H1 (cell line): ENCODE data around the gene LSM3. TPM values are rescaled to one million over a fixed set of nuclear protein-coding genes. Genes with fewer than 3 reads are reported as not detected.

Experiments used
- CTCF ChIA-PET: fragments of 300-600 bp; sonication (Branson Sonifier 250); formaldehyde crosslinking; loops from one replicate; lab custom pipeline; 2021; ENCODE audit not compliant: partially characterized antibody; lab: Charles Lee
- POLR2A ChIA-PET: fragments of 300-600 bp; sonication (Branson Sonifier 250); formaldehyde crosslinking; loops from one replicate; lab custom pipeline; 2021; ENCODE audit warnings: inconsistent platforms; ENCODE audit not compliant: partially characterized antibody; lab: Charles Lee
- DNase-seq, 2 experiments: peaks; one replicate each; pipeline versions ENCODE4 v3.0.0 to v3.0.0-alpha.2; 2010 to 2022; ENCODE audit warnings: low spot score in 2 of 2, low read depth in 1 of 2, mixed read lengths in 1 of 2
- FAIRE-seq: peaks from 2 replicates; lab custom pipeline; 2011; peaks lifted over from hg19 to GRCh38; lab: Jason Lieb, UNC
- H2AFZ ChIP-seq: 2 replicates; pipeline ENCODE4 v1.8.1; 2012; ENCODE audit warnings: low read length, inconsistent platforms
- H2AK5ac ChIP-seq: 2 replicates; pipeline ENCODE4 v1.6.1; 2013; ENCODE audit warnings: low read depth, low read length
- H2BK120ac ChIP-seq: replicated peaks from 2 replicates; pipeline ENCODE3; 2013; ENCODE audit warnings: low read depth, low read length, inconsistent platforms
- H2BK12ac ChIP-seq: 2 replicates; pipeline ENCODE4 v1.6.1; 2013; ENCODE audit warnings: low read depth, low read length
- H2BK15ac ChIP-seq: 2 replicates; pipeline ENCODE4 v1.6.1; 2013; ENCODE audit warnings: low read length
- H2BK20ac ChIP-seq: 2 replicates; pipeline ENCODE4 v1.6.1; 2013; ENCODE audit warnings: low read length
- H2BK5ac ChIP-seq: 2 replicates; pipeline ENCODE4 v1.6.1; 2013; ENCODE audit warnings: low read depth, low read length
- H3K14ac ChIP-seq: 2 replicates; pipeline ENCODE4 v1.6.1; 2013; ENCODE audit warnings: inconsistent platforms; ENCODE audit not compliant: insufficient read length
- H3K18ac ChIP-seq: 2 replicates; pipeline ENCODE4 v1.6.1; 2013; ENCODE audit warnings: low read length; ENCODE audit errors: extremely low read depth
- H3K23ac ChIP-seq: 2 replicates; pipeline ENCODE4 v1.6.1; 2013; ENCODE audit warnings: inconsistent platforms; ENCODE audit not compliant: insufficient read length
- H3K23me2 ChIP-seq: 2 replicates; pipeline ENCODE4 v1.6.1; 2013; ENCODE audit warnings: low read depth, low read length
- H3K27ac ChIP-seq: 2 replicates; pipeline ENCODE4 v1.6.1; 2011; ENCODE audit warnings: low read depth, low read length, inconsistent platforms
- H3K27me3 ChIP-seq, 4 experiments: replicated peaks in 1 of 4; 1 replicate in 1 of 4; 2 replicates in 3 of 4; pipeline versions ENCODE4 v1.6.1 to v1.8.1; 2011 to 2013; ENCODE audit warnings: low read length in 3 of 4, mild to moderate bottlenecking in 3 of 4, inconsistent platforms in 2 of 4, mixed read lengths in 2 of 4, moderate library complexity in 1 of 4; ENCODE audit not compliant: control insufficient read depth in 3 of 4, insufficient read depth in 3 of 4; ENCODE audit errors: extremely low read depth in 1 of 4
- H3K36me3 ChIP-seq, 4 experiments: 2 replicates each; pipeline versions ENCODE4 v1.6.1 to v1.8.1; 2011 to 2013; ENCODE audit warnings: mild to moderate bottlenecking in 4 of 4, low read length in 3 of 4, moderate library complexity in 2 of 4, control low read depth in 1 of 4, inconsistent platforms in 1 of 4; ENCODE audit not compliant: insufficient read depth in 4 of 4, control insufficient read depth in 2 of 4
- H3K4ac ChIP-seq: replicated peaks from 2 replicates; pipeline ENCODE3; 2013; ENCODE audit warnings: low read length, low read depth, mixed read lengths, inconsistent platforms; ENCODE audit not compliant: insufficient read length
- H3K4me1 ChIP-seq, 4 experiments: replicated peaks in 1 of 4; 1 replicate in 1 of 4; 2 replicates in 3 of 4; pipeline versions ENCODE4 v1.6.1 to v1.8.1; 2011 to 2013; ENCODE audit warnings: low read length in 3 of 4, inconsistent platforms in 2 of 4, mixed read lengths in 1 of 4; ENCODE audit not compliant: insufficient read depth in 4 of 4, control insufficient read depth in 3 of 4
- H3K4me2 ChIP-seq, 2 experiments: 2 replicates each; pipeline versions ENCODE4 v1.6.1 to v1.8.1; 2011 to 2013; ENCODE audit warnings: low read depth in 2 of 2, low read length in 2 of 2, control low read depth in 1 of 2, inconsistent platforms in 1 of 2, mild to moderate bottlenecking in 1 of 2; ENCODE audit not compliant: insufficient read depth in 1 of 2
- H3K4me3 ChIP-seq, 4 experiments: fragments of 200-600, 300-600 bp in 1 of 4; sonication (generic), shearing (Covaris generic), sonication (Bioruptor Twin) in 1 of 4; 2 replicates each; pipeline versions ENCODE4 v1.5.1 to v1.8.1; 2011 to 2016; ENCODE audit warnings: low read length in 4 of 4, low read depth in 3 of 4, control low read depth in 2 of 4, inconsistent platforms in 2 of 4, mild to moderate bottlenecking in 2 of 4, mixed read lengths in 1 of 4, moderate library complexity in 1 of 4; ENCODE audit not compliant: insufficient read depth in 2 of 4; ENCODE audit errors: extremely low read depth in 1 of 4
- H3K56ac ChIP-seq: replicated peaks from 2 replicates; pipeline ENCODE3; 2013; ENCODE audit warnings: low read depth, mild to moderate bottlenecking, mixed read lengths, low read length, inconsistent platforms; ENCODE audit not compliant: insufficient read length
- H3K79me1 ChIP-seq: 2 replicates; pipeline ENCODE4 v1.6.1; 2013; ENCODE audit warnings: low read depth, low read length, control low read depth
- H3K79me2 ChIP-seq, 2 experiments: 2 replicates each; pipeline versions ENCODE4 v1.6.1 to v1.8.1; 2012 to 2013; ENCODE audit warnings: low read length in 2 of 2, mild to moderate bottlenecking in 2 of 2, inconsistent platforms in 1 of 2; ENCODE audit not compliant: insufficient read depth in 2 of 2, control insufficient read depth in 1 of 2
- H3K9ac ChIP-seq, 4 experiments: replicated peaks in 1 of 4; 1 replicate in 1 of 4; 2 replicates in 3 of 4; pipeline versions ENCODE4 v1.6.1 to v1.8.1; 2011 to 2013; ENCODE audit warnings: low read depth in 3 of 4, low read length in 3 of 4, control low read depth in 2 of 4, mild to moderate bottlenecking in 2 of 4, moderate library complexity in 2 of 4, inconsistent platforms in 1 of 4; ENCODE audit errors: extremely low read depth in 1 of 4
- H3K9me3 ChIP-seq, 2 experiments: 2 replicates each; pipeline versions ENCODE4 v1.6.1 to v1.8.1; 2012 to 2013; ENCODE audit warnings: mild to moderate bottlenecking in 2 of 2, moderate library complexity in 2 of 2, control low read depth in 1 of 2, inconsistent platforms in 1 of 2, low read depth in 1 of 2, low read length in 1 of 2, mixed read lengths in 1 of 2; ENCODE audit not compliant: insufficient read depth in 2 of 2
- H4K20me1 ChIP-seq, 2 experiments: replicated peaks in 1 of 2; 2 replicates each; pipeline versions ENCODE3 to v1.8.1; 2011 to 2013; ENCODE audit warnings: inconsistent platforms in 2 of 2, low read length in 2 of 2, mild to moderate bottlenecking in 1 of 2; ENCODE audit not compliant: insufficient read depth in 2 of 2, control insufficient read depth in 1 of 2
- H4K5ac ChIP-seq: 2 replicates; pipeline ENCODE4 v1.6.1; 2013; ENCODE audit warnings: low read length, low read depth, mixed read lengths, inconsistent platforms; ENCODE audit not compliant: insufficient read length
- H4K8ac ChIP-seq: 2 replicates; pipeline ENCODE4 v1.8.0; 2013; ENCODE audit warnings: mild to moderate bottlenecking, moderate library complexity, low read length, inconsistent platforms; ENCODE audit not compliant: insufficient read depth; ENCODE audit errors: extremely low read depth
- H4K91ac ChIP-seq: replicated peaks from 2 replicates; pipeline ENCODE3; 2013; ENCODE audit warnings: low read length, mixed read lengths, inconsistent platforms; ENCODE audit not compliant: insufficient read length
- CBX8 ChIP-seq: fragments of 300-800, 300-1000 bp; sonication (generic); IDR thresholded peaks from 2 replicates; pipeline ENCODE4 v1.7.1; 2016; ENCODE audit warnings: low read depth, low read length, borderline replicate concordance
- EGR1 ChIP-seq: IDR thresholded peaks from 2 replicates; pipeline ENCODE4 v1.6.1; 2011; ENCODE audit warnings: low read depth, low read length, borderline replicate concordance
- EZH2 ChIP-seq: fragments of 200-600 bp; sonication (generic); IDR thresholded peaks from 2 replicates; pipeline ENCODE4 v1.7.1; 2012; ENCODE audit warnings: low read depth, mild to moderate bottlenecking, moderate library complexity, low read length, inconsistent platforms; ENCODE audit not compliant: severe bottlenecking
- HDAC6 ChIP-seq: IDR thresholded peaks from one replicate; pipeline ENCODE4 v1.7.1; 2012; ENCODE audit warnings: low read depth, mild to moderate bottlenecking, inconsistent platforms, low read length, moderate library complexity
- JUN ChIP-seq: IDR thresholded peaks from 2 replicates; pipeline ENCODE4 v1.6.1; 2011; ENCODE audit warnings: low read depth, mild to moderate bottlenecking, improper control_type of control experiment, low read length
- RXRA ChIP-seq: IDR thresholded peaks from 2 replicates; pipeline ENCODE4 v1.6.1; 2011; ENCODE audit warnings: low read depth, mild to moderate bottlenecking, low read length, moderate library complexity; ENCODE audit not compliant: insufficient read depth
- SRF ChIP-seq: IDR thresholded peaks from 2 replicates; pipeline ENCODE4 v1.6.1; 2011; ENCODE audit warnings: mild to moderate bottlenecking, low read depth, low read length, moderate library complexity
- SUZ12 ChIP-seq: fragments of 200-600 bp; sonication (generic); IDR thresholded peaks from 2 replicates; pipeline ENCODE4 v1.6.1; 2012; ENCODE audit warnings: mild to moderate bottlenecking, inconsistent platforms, low read length, moderate library complexity, mixed read lengths
- polyA plus RNA-seq, 7 experiments: library from polyadenylated mRNA; depleted of rRNA in 3 of 7; stranded (reverse) in 5 of 7; unstranded in 2 of 7; fragments of >200 nt in 5 of 7; fragments of 200-250 nt in 2 of 7; gene quantifications; 1 replicate in 5 of 7; 2 replicates in 1 of 7; 4 replicates in 1 of 7; pipeline versions ENCODE4 v1.2.1 to v1.2.3, GENCODE V29; 2011 to 2013; ENCODE audit warnings: missing spikeins in 2 of 7, mixed read lengths in 2 of 7
- total RNA-seq: library from RNA; stranded (reverse); fragmentation: NEBNext Ultra II Directional; extraction: Animal tissue kit (Norgen Biotek cat#: 25700); gene quantifications from 2 replicates; pipeline ENCODE4 v1.2.1, GENCODE V29; 2021

LSM3 gene
- total and polyA plus RNA-seq, 2 of the 8 experiments (the other 6 are each of a cell fraction or from before 2014, with no cell fraction given) = 7.1 to 25.4 TPM

- Histone ChIP-seq H2BK15ac (no peak overlapping the region), H2BK5ac (no peak overlapping the region), H3K79me1 (no peaks in the 10 kb centered on the region), H2BK120ac (no peak overlapping the region), H3K23me2 (no peaks in the 10 kb centered on the region), H3K56ac (no peak overlapping the region), H2BK20ac (no peak overlapping the region), H2AK5ac (no peak overlapping the region), H3K4me1 (no peaks in the 10 kb centered on the region), H4K91ac (no peak overlapping the region), H4K20me1 (no peaks in the 10 kb centered on the region), H3K27me3 (no peaks in the 10 kb centered on the region), H3K27ac (no peak overlapping the region), H4K8ac (no peak overlapping the region), H3K9me3 (no peaks in the 10 kb centered on the region), H3K14ac (no peak overlapping the region), H3K4me2 (no peak overlapping the region), H3K36me3 (no peaks in the 10 kb centered on the region), H3K4ac (no peak overlapping the region), H3K18ac (no peak overlapping the region), H2BK12ac (no peak overlapping the region), H2AFZ (no peak overlapping the region), H3K9ac (no peak overlapping the region), H3K79me2 (no peaks in the 10 kb centered on the region), H3K23ac (no peak overlapping the region), H3K4me3 (no peak overlapping the region)
- DNase-seq (no peak), FAIRE-seq (no peak)
- ChIA-PET POLR2A (interaction anchor here (0.8 kb wide), 1 partner anchor 12 kb away, joined by 3 read pairs; no protein-coding TSS in a partner anchor), CTCF (interaction anchor here (1.0 to 2.1 kb wide), 2 partner anchors 36 to 309 kb away, joined by 3 to 7 read pairs; no protein-coding TSS in a partner anchor)
- TF ChIP-seq EGR1 = no peak
- no peak for TF ChIP-seq RXRA
- no peak for TF ChIP-seq JUN
- TF ChIP-seq CBX8 = no peak
- TF ChIP-seq HDAC6 = no peak
- TF ChIP-seq SUZ12 = no peak
- TF ChIP-seq SRF = no peak
- no peak for TF ChIP-seq EZH2
- TF ChIP-seq, all 59 proteins: peak for 0
- H4K5ac ChIP-seq = no peak overlapping the region
Measured at GRCh38 chr3:14239940-14240339, 61.3 kb downstream of the LSM3 start.
